Measurements from ENCODE around the gene PRSS56.

PRSS56 gene

DNA sequence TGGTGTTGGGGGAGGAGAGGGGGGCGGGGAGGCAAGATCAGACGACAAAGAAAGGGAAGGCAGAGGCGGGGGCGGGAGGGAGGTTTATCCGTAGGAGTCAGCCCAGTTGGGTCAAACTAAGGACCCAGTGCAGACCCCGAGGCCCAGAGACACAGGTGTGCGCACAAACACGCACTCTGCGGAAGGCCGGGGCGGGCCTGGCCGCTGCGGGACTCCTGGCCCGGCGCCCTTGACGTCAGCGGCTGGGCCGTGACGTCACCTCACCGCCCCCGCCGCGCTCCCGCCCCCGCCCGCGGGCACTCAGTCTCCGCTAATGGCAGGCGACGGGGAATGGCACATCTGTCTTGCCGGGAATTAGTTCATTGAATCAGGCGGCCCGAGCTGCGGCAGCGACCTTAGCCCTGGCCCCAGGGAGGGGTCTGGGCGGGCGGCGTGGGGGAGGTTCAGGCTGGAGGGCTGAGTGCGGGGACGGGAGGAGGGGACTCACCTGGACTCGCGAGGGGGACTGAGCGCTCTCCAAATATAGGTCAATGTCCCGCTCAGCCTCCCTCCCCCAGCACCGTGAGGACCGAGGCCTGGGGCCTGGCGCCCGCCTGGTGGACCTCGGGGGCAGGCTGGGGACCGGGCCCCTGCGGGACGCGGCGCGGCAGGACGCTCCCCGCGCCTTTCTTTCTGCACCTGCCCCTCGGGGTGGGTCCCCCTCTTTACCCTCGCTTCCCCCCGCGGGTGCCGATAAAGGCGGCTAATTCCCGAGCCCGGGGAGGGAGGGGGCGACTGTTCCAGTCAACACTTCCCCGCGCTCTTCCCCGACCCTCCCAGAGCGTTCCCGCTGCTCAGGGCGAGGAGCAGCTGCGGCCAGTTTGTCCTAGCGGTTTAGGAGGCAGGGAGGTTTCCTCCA, 17.0 kb upstream of the PRSS56 start:
- no peaks in the 10 kb centered on the region for H3K36me3 Mint-ChIP-seq (ENCODE audit: low read depth)
- no peak overlapping the region for H3K4me3 Mint-ChIP-seq
- H3K27ac Mint-ChIP-seq: no peak overlapping the region
- no peaks in the 10 kb centered on the region for H3K9me3 Mint-ChIP-seq
- peaks cover 74% of the 10 kb centered on the region for H3K27me3 Mint-ChIP-seq
- intact Hi-C loops (cut with micrococcal nuclease): no loop called here
- H3K4me1 Mint-ChIP-seq (ENCODE audit: low read depth): peaks cover 6% of the 10 kb centered on the region

DNA sequence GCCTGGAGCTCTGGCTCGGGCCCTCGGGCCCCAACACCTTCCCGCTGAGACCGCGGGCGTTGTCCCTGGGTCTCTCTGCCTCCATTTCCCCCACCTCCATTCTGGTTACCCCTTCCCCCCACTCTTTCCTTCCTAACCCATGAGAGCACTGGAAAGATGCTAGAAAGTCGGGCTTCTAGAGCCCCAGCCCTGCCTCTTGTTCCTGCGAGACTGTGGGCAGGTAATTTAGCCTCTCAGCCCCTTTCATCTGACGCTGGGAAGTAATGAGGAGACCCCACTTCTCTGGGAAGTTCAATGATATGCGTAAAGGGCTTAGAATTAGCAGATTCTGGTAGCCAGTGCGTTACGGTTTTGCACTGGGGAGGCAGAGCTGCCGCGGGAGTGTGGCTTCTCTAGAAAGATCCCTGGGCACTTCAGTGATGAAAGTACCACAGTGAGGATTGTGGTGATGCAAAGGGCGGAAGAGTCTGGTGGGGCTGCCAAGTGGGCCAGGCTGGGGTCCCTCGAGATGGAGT, 16.3 kb upstream of the PRSS56 start:
- intact Hi-C loops (cut with micrococcal nuclease): no loop called here
- no peaks in the 10 kb centered on the region for H3K9me3 Mint-ChIP-seq
- no peak overlapping the region for H3K4me3 Mint-ChIP-seq
- H3K36me3 Mint-ChIP-seq (ENCODE audit: low read depth): no peaks in the 10 kb centered on the region
- H3K27me3 Mint-ChIP-seq: peaks cover 71% of the 10 kb centered on the region
- H3K27ac Mint-ChIP-seq: no peak overlapping the region
- H3K4me1 Mint-ChIP-seq (ENCODE audit: low read depth): peaks cover 6% of the 10 kb centered on the region

DNA sequence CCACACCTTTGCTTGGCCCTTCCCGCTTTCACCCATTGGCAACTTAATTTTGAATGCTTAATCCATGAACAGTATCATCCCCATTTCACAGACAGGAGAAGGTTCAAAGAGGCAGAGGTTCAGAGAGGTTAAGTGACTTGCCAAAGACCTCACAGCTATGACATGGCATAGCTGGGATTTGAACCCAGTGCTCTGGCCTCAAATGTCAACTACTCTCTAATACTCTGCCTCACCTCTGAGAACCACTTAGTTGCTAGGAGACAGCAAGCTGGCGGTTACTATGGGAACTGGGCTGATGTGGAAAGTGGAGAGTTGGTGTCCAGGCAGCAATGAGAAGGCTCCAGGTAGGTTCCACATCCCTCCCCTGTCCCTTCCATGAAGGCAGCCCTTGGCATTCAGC, 15.8 kb upstream of the PRSS56 start:
- Mint-ChIP-seq H3K4me1 (ENCODE audit: low read depth) (peaks cover 6% of the 10 kb centered on the region), H3K36me3 (ENCODE audit: low read depth) (no peaks in the 10 kb centered on the region), H3K27me3 (peaks cover 71% of the 10 kb centered on the region), H3K9me3 (no peaks in the 10 kb centered on the region), H3K4me3 (no peak overlapping the region), H3K27ac (no peak overlapping the region)
- intact Hi-C loops (cut with micrococcal nuclease): no loop called here

DNA sequence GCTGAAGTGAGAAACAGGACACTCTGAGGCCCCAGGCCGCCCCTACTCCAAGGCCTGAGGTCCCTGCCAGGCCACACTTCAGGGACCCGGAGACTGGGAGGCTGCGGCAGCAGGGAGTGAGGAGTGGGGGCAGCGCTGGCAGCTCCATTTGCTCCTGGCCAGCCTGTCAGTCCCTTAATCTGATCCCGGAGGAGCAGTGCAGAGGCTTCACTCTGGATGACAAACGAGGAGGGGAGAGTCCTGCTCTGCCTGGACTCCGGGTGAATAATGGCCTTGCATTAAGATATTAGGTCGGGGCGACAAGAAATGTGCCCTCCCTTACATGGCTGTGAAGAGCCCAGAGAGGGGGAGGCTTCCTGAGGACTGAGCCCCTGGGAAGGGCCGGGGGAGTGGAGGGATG, 14.3 kb upstream of the PRSS56 start:
- Mint-ChIP-seq H3K9me3 (no peaks in the 10 kb centered on the region), H3K4me3 (no peak overlapping the region), H3K27ac (no peak overlapping the region), H3K27me3 (peaks cover 65% of the 10 kb centered on the region), H3K4me1 (ENCODE audit: low read depth) (peaks cover 6% of the 10 kb centered on the region), H3K36me3 (ENCODE audit: low read depth) (no peaks in the 10 kb centered on the region)
- intact Hi-C loops (cut with micrococcal nuclease): no loop called here

DNA sequence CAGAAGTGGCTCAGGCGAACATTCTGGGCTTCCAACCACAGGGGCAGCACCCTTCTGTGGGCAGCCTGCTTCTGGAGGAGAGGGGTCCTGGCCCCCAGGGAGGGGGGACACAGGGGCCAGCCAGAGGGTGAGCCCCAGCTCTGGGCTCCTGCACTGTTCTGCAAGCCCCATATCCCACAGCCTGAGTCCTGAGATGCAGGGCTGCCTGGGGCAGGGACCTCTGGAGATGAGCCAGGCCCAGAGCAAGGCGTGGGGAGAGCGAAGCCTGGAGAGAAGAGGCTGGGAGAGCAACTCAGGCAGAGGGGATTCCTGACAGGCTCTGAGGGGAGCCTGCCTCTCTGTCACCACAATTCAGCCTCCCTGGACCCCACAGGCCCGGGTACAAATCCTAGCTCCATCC, 13.5 kb upstream of the PRSS56 start:
- Mint-ChIP-seq H3K9me3 (no peaks in the 10 kb centered on the region), H3K36me3 (ENCODE audit: low read depth) (no peaks in the 10 kb centered on the region), H3K4me1 (ENCODE audit: low read depth) (peaks cover 6% of the 10 kb centered on the region), H3K4me3 (no peak overlapping the region), H3K27me3 (peaks cover 60% of the 10 kb centered on the region), H3K27ac (no peak overlapping the region)
- intact Hi-C loops (cut with micrococcal nuclease): no loop called here

DNA sequence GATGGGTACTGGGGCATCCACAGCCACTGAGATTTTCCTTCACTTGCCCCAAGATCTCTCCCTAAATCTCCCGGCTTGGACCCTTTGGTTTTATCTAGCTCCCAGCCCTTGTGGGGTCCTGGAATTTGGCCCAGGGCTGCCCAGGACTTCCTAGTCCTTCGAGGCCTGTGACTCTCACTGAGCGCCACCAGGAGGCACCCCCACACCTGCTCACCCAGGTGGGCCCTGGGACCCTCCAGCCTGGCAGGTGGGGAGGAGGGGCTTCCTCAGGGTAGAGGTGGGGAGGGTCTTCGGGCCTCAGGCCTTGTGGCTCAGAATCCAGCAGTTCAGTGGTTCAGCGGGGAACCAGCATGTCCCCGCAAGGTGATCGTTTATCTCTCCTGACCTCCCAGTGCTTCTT, 11.9 kb upstream of the PRSS56 start:
- intact Hi-C loops (cut with micrococcal nuclease): no loop called here
- Mint-ChIP-seq H3K36me3 (ENCODE audit: low read depth) (no peaks in the 10 kb centered on the region), H3K9me3 (no peaks in the 10 kb centered on the region), H3K27ac (no peak overlapping the region), H3K4me1 (ENCODE audit: low read depth) (peaks cover 6% of the 10 kb centered on the region), H3K4me3 (no peak overlapping the region), H3K27me3 (peaks cover 55% of the 10 kb centered on the region)

DNA sequence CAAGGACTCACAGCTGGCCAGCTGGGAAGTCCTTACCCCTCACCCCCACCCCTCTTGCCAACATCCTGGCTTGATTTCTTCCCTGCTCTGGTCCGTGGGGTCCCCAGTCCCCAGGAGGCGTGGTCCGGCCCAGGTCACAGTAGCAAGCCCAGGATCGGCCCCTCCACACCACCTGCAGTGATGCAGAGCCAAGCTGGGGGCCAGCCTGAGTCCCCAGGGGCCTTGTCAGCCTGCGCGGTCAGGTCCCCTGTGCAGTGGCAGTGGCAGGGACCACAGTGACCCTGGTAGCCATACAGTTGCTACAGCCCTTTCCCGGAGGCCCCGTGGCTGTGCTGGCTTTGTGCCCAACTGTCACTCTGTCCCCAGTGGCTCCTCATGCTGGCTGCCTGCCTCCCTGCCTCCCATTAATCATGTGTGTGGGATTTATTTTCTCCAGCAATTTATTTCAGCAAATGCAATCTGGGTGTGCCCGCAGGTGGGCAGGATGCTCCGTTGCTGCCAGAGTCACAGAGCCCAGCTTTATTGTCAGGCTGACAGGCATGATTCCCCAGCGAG, 8.8 kb upstream of the PRSS56 start:
- H3K27ac Mint-ChIP-seq: no peak overlapping the region
- H3K36me3 Mint-ChIP-seq (ENCODE audit: low read depth): no peaks in the 10 kb centered on the region
- intact Hi-C loops (cut with micrococcal nuclease): no loop called here
- H3K4me3 Mint-ChIP-seq: no peak overlapping the region
- peaks cover 32% of the 10 kb centered on the region for H3K27me3 Mint-ChIP-seq
- H3K4me1 Mint-ChIP-seq (ENCODE audit: low read depth): peaks cover 5% of the 10 kb centered on the region
- no peaks in the 10 kb centered on the region for H3K9me3 Mint-ChIP-seq

DNA sequence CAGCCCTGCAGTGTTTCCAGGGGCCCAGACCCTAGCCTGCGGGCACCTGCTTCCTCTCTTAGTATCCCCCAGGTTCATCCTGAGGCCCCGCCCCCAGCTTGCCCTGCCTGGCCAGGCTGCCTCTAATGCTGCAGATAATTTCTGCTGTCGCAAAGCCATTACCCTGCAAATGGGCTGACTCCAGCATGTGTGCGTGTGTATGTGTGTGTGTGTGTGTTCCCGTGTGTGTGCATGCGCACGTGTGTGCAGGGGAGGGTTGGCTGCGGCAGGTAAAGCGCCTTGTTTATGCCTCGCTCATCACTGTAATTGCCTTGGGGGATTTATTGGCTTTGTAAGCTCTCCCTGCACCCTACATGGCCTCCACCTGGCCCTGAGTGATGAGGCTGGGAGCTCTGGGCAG, 7.6 kb upstream of the PRSS56 start:
- Mint-ChIP-seq H3K36me3 (ENCODE audit: low read depth) (no peaks in the 10 kb centered on the region), H3K4me3 (no peak overlapping the region), H3K27ac (no peak overlapping the region), H3K4me1 (ENCODE audit: low read depth) (peaks cover 11% of the 10 kb centered on the region), H3K27me3 (peaks cover 28% of the 10 kb centered on the region), H3K9me3 (no peaks in the 10 kb centered on the region)
- intact Hi-C loops (cut with micrococcal nuclease): no loop called here

DNA sequence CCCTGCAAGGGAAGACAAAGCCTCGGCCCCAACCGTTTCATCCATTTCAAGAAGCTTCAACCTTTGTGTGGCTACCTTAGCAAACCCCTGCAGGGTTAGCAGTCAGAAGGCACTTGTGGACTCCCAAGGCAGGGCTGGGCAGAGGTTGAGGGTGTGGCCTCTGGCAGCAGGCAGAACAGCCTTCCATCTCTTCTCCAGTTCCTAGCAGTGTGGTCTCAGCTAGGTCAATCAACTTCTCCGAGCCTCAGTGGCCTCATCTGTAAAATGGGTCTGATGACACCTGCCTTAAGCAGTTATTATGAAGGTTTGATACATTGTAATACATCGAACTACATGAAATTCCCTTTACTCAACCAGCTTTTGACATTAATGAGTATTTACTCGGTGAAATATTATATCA, 6.8 kb upstream of the PRSS56 start:
- Mint-ChIP-seq H3K27ac (no peak overlapping the region), H3K4me1 (ENCODE audit: low read depth) (peaks cover 11% of the 10 kb centered on the region), H3K4me3 (no peak overlapping the region), H3K9me3 (no peaks in the 10 kb centered on the region), H3K27me3 (peaks cover 29% of the 10 kb centered on the region), H3K36me3 (ENCODE audit: low read depth) (no peaks in the 10 kb centered on the region)
- intact Hi-C loops (cut with micrococcal nuclease): no loop called here

DNA sequence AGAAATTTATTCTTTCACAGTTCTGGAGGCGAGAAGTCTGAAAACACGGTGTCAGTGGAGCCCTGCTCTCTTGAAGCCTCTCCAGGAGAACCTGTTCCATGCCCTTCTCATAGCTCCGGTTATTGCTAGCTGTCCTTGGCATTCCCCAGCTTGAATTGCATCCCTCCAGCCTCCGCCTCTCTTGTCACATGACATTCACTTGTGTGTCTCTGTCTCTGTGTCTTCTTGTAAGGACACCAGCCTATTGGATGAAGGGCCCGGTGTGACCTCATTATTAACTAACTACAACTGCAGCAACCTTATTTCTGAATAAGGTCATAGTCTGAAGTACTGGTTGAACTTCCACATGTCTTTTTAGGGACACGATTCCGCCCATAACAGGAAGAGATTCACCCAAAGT, 4.5 kb upstream of the PRSS56 start:
- H3K4me1 Mint-ChIP-seq (ENCODE audit: low read depth): peaks cover 11% of the 10 kb centered on the region
- peaks cover 43% of the 10 kb centered on the region for H3K27me3 Mint-ChIP-seq
- intact Hi-C loops (cut with micrococcal nuclease): no loop called here
- H3K9me3 Mint-ChIP-seq: no peaks in the 10 kb centered on the region
- no peaks in the 10 kb centered on the region for H3K36me3 Mint-ChIP-seq (ENCODE audit: low read depth)
- no peak overlapping the region for H3K27ac Mint-ChIP-seq
- H3K4me3 Mint-ChIP-seq: no peak overlapping the region

DNA sequence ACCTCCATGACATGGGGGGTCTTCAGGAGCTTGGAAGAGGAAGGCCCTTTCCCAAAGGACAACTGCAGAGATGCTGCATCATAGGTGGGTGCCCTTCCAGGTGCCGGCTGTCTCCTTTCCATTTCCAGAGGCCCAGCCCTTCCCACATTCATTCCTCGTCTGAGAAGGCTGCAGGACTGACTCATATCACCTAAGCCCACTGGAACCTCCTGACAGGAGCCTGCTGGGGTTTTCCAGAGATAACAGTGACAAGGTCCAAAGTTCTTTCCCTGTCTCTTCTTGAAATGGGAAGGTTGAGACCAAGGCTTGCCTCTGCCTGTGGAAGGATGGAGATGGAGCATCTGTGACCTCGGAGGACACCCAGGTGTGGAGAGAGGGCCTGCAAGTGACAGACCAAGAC, 3.6 kb upstream of the PRSS56 start:
- H3K36me3 Mint-ChIP-seq (ENCODE audit: low read depth): no peaks in the 10 kb centered on the region
- no peaks in the 10 kb centered on the region for H3K9me3 Mint-ChIP-seq
- no peak overlapping the region for H3K4me3 Mint-ChIP-seq
- H3K4me1 Mint-ChIP-seq (ENCODE audit: low read depth): peaks cover 15% of the 10 kb centered on the region
- intact Hi-C loops (cut with micrococcal nuclease): no loop called here
- H3K27me3 Mint-ChIP-seq: peaks cover 48% of the 10 kb centered on the region
- no peak overlapping the region for H3K27ac Mint-ChIP-seq

DNA sequence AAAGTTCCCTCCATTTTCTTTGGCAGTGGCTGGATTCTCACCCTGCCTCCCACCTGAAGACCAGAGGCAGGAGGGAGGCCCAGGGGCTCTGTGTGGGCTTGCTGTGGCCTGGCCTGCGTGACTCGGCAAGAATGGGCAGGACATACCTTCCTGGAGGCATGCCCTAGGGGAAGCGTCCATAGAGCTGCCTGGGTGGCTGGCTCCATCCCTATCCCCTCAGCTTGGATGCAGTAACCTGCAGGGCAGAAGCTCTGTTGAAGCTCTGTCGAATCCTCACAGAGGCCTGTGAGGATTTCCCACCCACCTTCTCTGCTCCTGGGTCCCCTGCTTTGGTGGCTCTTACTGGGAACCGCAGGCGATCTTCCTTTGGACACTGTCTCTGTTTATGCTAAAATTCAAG, 1.3 kb upstream of the PRSS56 start:
- H3K36me3 Mint-ChIP-seq (ENCODE audit: low read depth): no peaks in the 10 kb centered on the region
- H3K4me1 Mint-ChIP-seq (ENCODE audit: low read depth): peaks cover 28% of the 10 kb centered on the region
- no peak overlapping the region for H3K4me3 Mint-ChIP-seq
- intact Hi-C loops (cut with micrococcal nuclease): no loop called here
- H3K9me3 Mint-ChIP-seq: no peaks in the 10 kb centered on the region
- no peak overlapping the region for H3K27ac Mint-ChIP-seq
- H3K27me3 Mint-ChIP-seq: peaks cover 53% of the 10 kb centered on the region

DNA sequence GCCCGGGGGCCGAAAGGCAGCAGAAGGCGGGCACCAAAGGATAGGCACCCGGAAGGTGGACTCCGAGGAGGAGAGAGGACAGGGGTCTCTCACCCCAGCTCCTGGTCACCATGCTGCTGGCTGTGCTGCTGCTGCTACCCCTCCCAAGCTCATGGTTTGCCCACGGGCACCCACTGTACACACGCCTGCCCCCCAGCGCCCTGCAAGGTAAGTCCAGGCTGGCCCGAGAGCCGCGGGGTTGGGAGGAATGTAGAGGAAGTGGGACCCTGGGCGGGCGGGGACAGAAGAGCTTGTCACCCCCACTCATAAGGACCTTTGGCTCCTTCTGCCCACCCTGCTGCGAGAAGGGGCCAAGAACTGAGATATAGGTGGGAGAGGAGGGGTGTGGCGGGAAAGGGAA, 301 bp downstream of the PRSS56 start:
- H3K4me1 Mint-ChIP-seq (ENCODE audit: low read depth): peaks cover 31% of the 10 kb centered on the region
- H3K9me3 Mint-ChIP-seq: no peaks in the 10 kb centered on the region
- no peak overlapping the region for H3K27ac Mint-ChIP-seq
- H3K27me3 Mint-ChIP-seq: peaks cover 64% of the 10 kb centered on the region
- intact Hi-C loops (cut with micrococcal nuclease): loop anchor here (5.0 to 10.0 kb wide), 2 partner anchors 73 to 616 kb away; no protein-coding TSS in a partner anchor
- no peaks in the 10 kb centered on the region for H3K36me3 Mint-ChIP-seq (ENCODE audit: low read depth)
- H3K4me3 Mint-ChIP-seq: no peak overlapping the region

DNA sequence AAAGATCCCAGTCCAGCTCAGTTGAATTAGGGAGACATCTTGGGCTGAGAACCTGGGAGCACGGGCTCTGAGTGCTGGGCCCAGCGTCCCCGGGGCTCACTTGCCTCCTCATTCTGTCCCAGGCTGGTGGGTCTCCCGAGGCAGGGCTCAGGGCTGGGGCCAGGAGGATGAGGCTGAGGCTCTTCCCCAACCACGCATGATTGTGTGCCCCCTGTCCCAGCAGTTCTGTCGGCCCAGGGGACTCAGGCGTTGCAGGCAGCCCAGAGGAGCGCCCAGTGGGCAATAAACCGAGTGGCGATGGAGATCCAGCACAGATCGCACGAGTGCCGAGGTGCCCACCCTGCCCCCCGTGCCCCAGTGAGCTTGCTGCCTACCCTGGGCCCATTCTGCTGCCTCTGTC, 910 bp downstream of the PRSS56 start:
- no peak overlapping the region for H3K4me3 Mint-ChIP-seq
- H3K27me3 Mint-ChIP-seq: peaks cover 65% of the 10 kb centered on the region
- intact Hi-C loops (cut with micrococcal nuclease): loop anchor here (5.0 to 10.0 kb wide), 2 partner anchors 74 to 616 kb away; no protein-coding TSS in a partner anchor
- H3K27ac Mint-ChIP-seq: no peak overlapping the region
- no peaks in the 10 kb centered on the region for H3K36me3 Mint-ChIP-seq (ENCODE audit: low read depth)
- H3K4me1 Mint-ChIP-seq (ENCODE audit: low read depth): peaks cover 32% of the 10 kb centered on the region
- no peaks in the 10 kb centered on the region for H3K9me3 Mint-ChIP-seq
